ENCODE measurements around the gene SERPINA5. TPM values are rescaled to one million over a fixed set of nuclear protein-coding genes. Genes with fewer than 3 reads are reported as not detected.
A peak's percentile ranks its signal among the peaks of the same experiment; 100 is the strongest.

Gene SERPINA5
- total RNA-seq, 1 donor from 2014 or later = 7.7 TPM

- Mint-ChIP-seq H3K9me3 (peaks cover 5% of the 10 kb centered on the region), H3K4me1 (ENCODE audit: unreplicated experiment) (no peaks in the 10 kb centered on the region), H3K27ac (no peak overlapping the region), H3K4me3 (no peak overlapping the region), H3K36me3 (no peaks in the 10 kb centered on the region), H3K27me3 (peaks cover 18% of the 10 kb centered on the region)
- DNase-seq (ENCODE audit: extremely low spot score, unreplicated experiment) = no peak
- TF ChIP-seq, protein P1, sequence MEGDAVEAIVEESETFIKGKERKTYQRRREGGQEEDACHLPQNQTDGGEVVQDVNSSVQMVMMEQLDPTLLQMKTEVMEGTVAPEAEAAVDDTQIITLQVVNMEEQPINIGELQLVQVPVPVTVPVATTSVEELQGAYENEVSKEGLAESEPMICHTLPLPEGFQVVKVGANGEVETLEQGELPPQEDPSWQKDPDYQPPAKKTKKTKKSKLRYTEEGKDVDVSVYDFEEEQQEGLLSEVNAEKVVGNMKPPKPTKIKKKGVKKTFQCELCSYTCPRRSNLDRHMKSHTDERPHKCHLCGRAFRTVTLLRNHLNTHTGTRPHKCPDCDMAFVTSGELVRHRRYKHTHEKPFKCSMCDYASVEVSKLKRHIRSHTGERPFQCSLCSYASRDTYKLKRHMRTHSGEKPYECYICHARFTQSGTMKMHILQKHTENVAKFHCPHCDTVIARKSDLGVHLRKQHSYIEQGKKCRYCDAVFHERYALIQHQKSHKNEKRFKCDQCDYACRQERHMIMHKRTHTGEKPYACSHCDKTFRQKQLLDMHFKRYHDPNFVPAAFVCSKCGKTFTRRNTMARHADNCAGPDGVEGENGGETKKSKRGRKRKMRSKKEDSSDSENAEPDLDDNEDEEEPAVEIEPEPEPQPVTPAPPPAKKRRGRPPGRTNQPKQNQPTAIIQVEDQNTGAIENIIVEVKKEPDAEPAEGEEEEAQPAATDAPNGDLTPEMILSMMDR (conservative IDR thresholded peaks at IDR 0.05) = no peak
These were observed 32.9 kb upstream of the SERPINA5 start for GRCh38 chr14:94548131-94548998.

DNA sequence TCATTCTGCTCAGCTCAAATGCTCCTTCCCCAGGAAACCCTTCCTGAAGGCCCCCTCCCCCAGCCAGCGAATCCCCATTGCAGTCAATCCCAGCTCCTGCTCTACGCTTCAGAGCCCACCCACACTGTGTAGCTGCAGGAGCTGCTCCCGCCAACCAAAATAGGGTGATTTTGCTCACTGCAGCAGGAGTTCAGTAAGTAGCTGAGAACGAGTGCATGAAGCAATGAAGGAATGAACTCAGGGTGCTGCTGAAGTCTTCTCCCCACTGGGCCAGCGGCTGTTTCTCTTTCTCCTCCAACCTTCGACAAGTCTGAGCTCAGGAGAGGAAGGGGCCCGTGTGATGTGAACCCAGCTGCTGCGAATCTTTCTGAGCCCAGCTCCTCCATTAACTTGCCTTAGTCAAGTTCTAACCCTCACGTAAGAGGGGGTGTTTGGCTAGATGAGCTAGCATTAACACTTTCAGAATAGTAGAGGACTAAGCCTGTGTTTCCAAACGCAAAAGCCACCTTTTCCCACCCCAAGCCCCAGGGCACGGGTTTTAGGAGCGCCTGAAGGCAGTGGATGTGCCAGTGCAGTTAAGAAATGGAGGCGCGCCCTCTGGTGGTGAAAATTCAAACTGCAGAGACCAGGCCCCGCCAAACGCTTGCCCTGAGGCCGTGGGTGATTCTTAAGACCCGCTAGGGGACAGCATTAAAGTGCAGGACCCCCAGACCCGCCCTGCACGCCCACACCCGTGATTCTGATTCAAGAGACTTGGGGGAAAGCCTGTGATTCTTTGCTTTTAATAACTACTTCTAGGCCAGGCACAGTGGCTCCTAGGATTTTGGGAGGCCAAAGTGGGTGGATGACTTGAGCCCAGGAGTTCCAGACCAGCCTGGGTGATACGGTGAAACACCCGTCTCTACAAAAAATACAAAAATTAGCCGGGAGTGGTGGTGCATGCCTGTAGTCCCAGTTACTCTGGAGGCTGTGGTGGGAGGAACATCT is 31.9 kb upstream of the SERPINA5 start:
- TF ChIP-seq, protein P1 (conservative IDR thresholded peaks at IDR 0.05) = peak; percentile 97
- H3K4me1 Mint-ChIP-seq (ENCODE audit: unreplicated experiment) = no peaks in the 10 kb centered on the region
- H3K36me3 Mint-ChIP-seq = no peaks in the 10 kb centered on the region
- peak; percentile 84 for DNase-seq (ENCODE audit: extremely low spot score, unreplicated experiment)
- peaks cover 18% of the 10 kb centered on the region for H3K27me3 Mint-ChIP-seq
- H3K4me3 Mint-ChIP-seq = no peak overlapping the region
- H3K9me3 Mint-ChIP-seq = peaks cover 5% of the 10 kb centered on the region
- H3K27ac Mint-ChIP-seq = no peak overlapping the region

DNA sequence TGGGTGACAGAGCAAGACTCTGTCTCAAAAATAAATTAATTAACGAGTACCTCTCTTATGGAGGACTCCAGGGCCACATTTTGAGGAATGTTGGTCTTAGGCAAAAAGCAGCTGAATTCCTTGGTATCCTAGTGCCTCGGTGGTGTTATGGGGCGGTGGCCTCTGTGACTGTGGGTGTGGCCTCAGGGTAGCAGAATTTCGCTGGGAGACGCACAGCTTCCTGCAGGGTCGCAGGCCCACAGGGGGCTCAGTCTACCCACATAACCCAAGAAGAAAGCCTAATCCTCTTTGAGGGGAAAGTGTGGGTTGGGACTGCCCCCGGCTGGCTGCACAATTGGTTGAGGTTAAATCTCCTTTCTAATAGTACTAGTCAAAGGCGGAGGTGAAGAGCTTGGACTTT is 31.2 kb upstream of the SERPINA5 start:
- peaks cover 20% of the 10 kb centered on the region for H3K27me3 Mint-ChIP-seq
- H3K36me3 Mint-ChIP-seq = no peaks in the 10 kb centered on the region
- H3K27ac Mint-ChIP-seq = no peak overlapping the region
- H3K9me3 Mint-ChIP-seq = peaks cover 9% of the 10 kb centered on the region
- H3K4me1 Mint-ChIP-seq (ENCODE audit: unreplicated experiment) = no peaks in the 10 kb centered on the region
- H3K4me3 Mint-ChIP-seq = no peak overlapping the region
- TF ChIP-seq, protein P1 (conservative IDR thresholded peaks at IDR 0.05) = no peak
- no peak for DNase-seq (ENCODE audit: extremely low spot score, unreplicated experiment)

DNA sequence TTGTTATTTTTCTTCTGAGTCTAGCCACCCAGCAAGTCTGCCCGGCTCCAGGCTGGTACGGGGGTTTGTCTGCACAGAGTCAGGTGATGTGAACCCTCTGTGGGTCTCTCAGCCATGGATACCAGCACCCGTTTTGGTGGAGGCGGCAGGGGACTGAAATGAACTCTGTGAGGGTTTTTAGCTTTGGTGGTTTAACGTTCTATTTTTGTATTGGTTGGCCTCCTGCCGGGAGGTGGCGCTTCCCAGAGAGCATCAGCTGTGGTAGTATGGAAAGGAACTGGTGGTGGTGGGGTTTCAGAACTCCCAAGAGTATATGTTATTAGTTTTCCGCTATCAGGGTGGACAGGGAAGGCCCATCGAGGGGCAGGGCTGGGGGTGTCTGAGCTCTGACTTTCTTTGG is 25.2 kb upstream of the SERPINA5 start:
- Mint-ChIP-seq H3K36me3 (no peaks in the 10 kb centered on the region), H3K27me3 (peaks cover 20% of the 10 kb centered on the region), H3K27ac (no peak overlapping the region), H3K4me3 (no peak overlapping the region), H3K9me3 (peaks cover 13% of the 10 kb centered on the region), H3K4me1 (ENCODE audit: unreplicated experiment) (no peaks in the 10 kb centered on the region)
- TF ChIP-seq, protein P1 (conservative IDR thresholded peaks at IDR 0.05) = no peak
- DNase-seq (ENCODE audit: extremely low spot score, unreplicated experiment) = no peak

- Mint-ChIP-seq H3K4me1 (ENCODE audit: unreplicated experiment) (no peaks in the 10 kb centered on the region), H3K9me3 (peaks cover 13% of the 10 kb centered on the region), H3K27ac (no peak overlapping the region), H3K36me3 (no peaks in the 10 kb centered on the region), H3K27me3 (peaks cover 10% of the 10 kb centered on the region), H3K4me3 (no peak overlapping the region)
- DNase-seq (ENCODE audit: extremely low spot score, unreplicated experiment) = no peak
- TF ChIP-seq, protein P1 (conservative IDR thresholded peaks at IDR 0.05) = no peak
These were observed 23.9 kb upstream of the SERPINA5 start for GRCh38 chr14:94557327-94557726.

Measured in type B pancreatic cell (in vitro differentiated cells).